Ovary (tissue), 3 donors: ENCODE results near the gene FSTL3.

Experiments used
- CTCF ChIP-seq, 3 donors: fragments of 450-650 bp in 2 of 3; fragments of 200-600 bp in 1 of 3; IDR thresholded peaks; one replicate each; pipeline versions ENCODE4 v1.5.1 to v1.8.0; 2016 to 2022; ENCODE audit warnings: antibody characterized with exemption in 3 of 3, mild to moderate bottlenecking in 1 of 3
- POLR2A ChIP-seq: fragments of 450-650 bp; IDR thresholded peaks from one replicate; pipeline ENCODE4 v1.6.1; 2017; ENCODE audit warnings: antibody characterized with exemption, mild to moderate bottlenecking, moderate library complexity
- donor health status: DM: no; HTN: no; CAD: no.

GRCh38 chr19:728011-728410 lies 51.8 kb downstream of the FSTL3 start:
- TF ChIP-seq POLR2A (no peak), CTCF (IDR thresholded peaks at IDR 0.05) (no peak)
